GM19467 (cell line): ENCODE data around the gene CITED2.

ENCODE experiments used
- ATAC-seq: cut with Tn5 transposase; IDR thresholded peaks from one replicate; pipeline ENCODE4 v1.9.1; 2021; ENCODE audit warnings: mild to moderate bottlenecking, moderate library complexity; ENCODE audit not compliant: unreplicated experiment

The CITED2 gene

DNA sequence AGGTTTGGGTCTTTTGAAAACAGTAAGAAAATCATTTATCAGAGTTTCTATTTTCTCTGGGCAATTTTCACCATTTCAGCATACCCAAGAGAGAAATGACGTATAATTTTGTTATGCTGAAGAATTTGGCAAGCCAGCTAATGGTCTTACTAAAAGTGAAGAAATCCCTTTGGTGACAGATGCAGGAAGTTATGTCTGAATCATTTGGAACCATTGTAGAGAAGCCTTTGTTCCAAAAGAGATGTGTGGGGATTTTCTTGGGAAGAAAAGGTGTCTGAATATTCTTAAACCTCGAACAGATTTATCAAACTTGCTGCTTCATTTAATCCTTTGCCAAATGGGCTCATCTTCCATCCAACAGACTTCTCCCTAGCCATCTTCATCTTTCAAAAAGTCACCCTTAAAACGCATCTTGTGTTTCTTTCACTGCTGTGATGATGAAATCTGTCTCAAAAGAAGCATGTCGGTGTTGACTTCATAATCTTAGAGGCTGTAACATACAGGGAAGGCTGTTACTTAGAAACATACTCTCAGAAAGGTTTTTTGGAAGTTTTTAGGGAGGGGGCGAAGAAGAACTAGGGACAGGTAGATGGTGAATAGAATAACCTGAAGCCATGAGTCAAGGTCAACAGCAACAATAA lies 39.5 kb downstream of the CITED2 start:
- ATAC-seq: no peak

DNA sequence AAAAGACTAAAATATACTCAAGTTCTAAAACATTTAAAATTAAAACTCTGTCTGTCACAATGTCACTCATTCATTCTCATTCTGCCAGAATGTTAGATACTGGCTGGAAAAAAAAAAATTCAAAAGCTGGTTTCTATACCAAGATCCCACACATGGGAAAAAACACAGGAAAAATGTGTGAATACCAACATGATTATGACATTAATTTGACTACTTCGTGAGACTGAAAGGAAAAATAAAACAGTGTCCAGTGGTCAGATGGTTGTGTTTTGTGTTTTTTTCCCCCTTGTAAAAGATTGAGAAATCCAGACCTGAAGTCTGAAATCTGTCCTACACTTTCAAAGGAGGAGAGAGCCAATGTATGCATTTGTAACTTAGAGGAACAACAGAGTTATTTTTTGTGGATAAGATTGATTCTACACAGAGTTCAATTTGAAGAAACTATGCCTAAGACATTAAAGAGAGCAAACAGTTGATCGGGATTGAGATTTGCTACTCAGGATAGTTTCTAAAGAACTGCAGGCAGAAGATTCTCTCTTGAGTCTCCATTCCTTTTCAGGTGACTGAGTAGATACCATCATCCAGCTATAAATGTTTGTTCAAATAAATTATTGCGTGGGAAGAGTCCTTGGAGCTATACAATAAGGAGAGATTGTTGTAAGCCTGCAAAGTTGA lies 43.5 kb downstream of the CITED2 start:
- no peak for ATAC-seq

DNA sequence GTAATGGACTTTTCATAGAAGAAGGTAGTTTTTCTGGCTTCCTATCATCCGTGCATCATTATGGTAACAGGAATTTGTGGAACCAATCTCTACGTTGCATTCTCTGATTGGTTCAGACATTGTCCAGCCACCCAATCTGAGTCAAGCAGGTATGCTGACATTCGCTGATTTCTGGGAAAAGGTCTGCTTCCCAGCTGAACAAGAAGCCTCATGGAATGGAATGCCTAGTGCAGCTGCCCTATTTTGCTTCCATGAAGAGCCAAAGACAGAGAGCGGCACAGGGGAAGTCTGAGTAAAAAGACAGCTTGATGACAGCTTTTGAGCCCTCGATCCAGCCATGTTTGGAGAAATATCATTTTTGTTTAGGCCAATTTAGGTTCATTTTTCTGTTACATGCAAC lies 44.1 kb downstream of the CITED2 start:
- ATAC-seq: no peak

DNA sequence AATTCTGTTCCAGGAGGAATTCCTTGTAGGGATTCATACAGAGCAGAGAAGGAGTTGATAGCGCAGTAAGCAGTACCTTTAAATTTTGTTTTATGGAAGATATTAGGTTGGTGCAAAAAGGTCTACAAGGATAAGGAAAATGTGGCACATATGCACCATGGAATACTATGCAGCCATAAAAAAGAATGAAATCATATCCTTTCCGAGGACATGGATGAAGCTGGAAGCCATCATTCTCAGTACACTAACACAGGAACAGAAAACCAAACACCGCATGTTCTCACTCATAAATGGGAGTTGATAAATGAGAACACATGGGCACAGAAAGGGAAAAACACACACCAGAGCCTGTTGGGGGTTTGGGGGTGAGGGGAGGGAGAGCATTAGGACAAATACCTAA lies 45.2 kb downstream of the CITED2 start:
- no peak for ATAC-seq

DNA sequence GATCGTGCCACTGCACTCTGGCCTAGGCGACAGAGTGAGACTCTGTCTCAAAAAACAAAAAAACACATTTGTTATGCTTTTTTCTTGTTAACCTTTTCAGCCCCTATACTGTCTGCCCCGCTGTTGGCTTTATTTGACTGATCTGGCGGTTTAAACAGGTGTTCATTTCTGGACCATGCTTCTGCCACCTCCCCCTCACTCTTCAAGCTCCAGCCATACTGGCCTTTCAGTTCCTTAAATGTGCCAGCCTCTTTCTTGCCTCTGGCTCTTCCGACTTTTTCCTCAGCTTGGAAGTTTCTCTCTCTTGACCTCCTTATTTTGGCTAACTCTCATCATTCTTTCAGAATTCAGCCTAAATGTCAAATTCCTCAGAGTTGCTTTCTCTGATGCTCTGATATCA lies 47.4 kb downstream of the CITED2 start:
- ATAC-seq: no peak

DNA sequence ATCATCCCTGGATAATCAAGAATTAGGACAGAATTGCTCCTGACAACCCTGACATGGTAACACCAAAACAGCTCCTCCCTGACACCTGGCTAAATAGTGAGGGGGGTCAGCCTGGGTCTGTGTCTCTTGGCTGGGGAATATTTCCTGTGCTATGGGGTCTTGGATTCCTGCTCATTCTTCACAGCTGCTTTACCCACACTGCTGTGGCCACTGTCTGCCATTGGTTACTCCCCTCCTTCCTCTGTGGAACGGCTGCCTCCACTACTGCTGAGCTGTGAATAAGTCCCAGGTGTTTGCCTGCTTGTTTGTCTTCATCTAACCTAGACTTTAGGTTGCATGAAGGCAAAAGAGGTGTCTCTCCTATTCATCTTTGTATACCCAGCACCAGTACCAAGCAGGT lies 48.8 kb downstream of the CITED2 start:
- ATAC-seq: no peak

DNA sequence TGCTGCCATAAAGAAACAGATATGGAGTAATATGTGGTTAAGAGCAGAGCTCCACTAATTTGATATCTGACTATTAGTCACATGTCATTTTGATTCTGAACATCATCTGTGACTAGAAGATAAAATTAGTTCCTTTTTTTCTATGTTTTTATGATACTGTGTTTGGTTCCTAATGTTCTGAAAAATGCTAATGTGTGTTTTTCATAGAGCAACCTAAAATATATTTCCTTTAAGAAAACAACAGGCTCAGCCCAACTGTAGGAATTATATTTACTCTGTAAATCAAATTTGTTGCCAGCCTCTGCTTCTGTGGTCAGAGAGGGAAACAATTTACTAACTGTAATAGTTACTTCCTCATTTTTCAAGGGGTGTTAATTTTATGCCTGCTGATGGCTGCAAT lies 49.3 kb downstream of the CITED2 start:
- peak; percentile 32 for ATAC-seq

DNA sequence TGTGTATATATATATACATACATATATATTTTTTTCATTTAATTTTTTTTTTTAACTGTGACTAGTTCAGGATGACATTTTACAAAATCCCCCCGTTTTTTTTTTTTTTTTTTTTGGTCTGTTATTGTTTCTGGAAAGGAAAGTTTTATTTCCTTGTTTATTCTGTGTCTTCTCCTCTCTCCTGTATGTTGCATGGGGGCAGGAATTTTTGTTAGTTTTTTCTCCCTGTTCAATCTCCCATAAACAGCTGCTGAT lies 50.2 kb downstream of the CITED2 start:
- ATAC-seq: no peak

DNA sequence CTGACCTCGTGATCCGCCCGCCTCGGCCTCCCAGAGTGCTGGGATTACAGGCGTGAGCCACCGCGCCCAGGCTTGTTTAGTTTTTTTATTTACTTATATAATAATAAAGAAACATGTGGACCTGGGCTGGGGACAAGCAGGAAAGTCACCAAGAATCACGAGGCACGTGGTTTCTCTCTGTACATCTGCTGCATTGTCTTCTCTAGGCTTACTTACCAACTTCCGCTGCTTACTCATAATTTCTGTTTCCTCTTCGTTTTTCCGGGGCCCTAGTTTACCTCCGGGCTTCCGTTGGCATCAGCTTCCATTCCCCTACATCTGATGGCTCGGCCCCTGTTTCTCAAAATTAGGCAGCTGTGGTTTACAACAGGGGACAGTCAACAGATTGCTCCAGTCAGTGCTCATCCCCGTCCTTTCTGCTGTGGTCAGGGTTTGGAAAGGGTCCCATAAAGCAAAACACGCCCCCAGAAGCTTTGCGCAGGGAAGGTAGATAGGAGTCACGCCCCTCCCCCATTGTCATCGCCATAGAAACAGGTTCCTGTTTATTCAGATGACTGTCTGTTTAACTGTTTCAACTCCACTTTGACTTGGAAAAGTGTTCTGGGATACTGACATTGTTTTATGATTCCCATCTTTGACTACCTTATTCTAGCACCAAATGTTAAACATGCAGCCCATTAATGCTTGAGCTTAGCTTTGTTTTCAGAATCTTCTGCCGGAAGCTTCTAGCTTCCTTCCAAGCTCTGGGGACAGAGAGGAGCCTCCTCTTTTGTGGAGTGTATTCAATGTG lies 50.7 kb downstream of the CITED2 start:
- ATAC-seq: peak; percentile 61
